Measurements from ENCODE around the gene MRPS26. TPM values are rescaled to one million over a fixed set of nuclear protein-coding genes. Genes with fewer than 3 reads are reported as not detected.
A peak's percentile ranks its signal among the peaks of the same experiment; 100 is the strongest.
"Not testable (repeated sequence)": the region's sequence is repeated elsewhere in the genome, so short reads cannot be mapped to it uniquely, and the experiment has no call there.

The MRPS26 gene
- total RNA-seq, 1 donor from 2014 or later = 80.7 TPM

DNA sequence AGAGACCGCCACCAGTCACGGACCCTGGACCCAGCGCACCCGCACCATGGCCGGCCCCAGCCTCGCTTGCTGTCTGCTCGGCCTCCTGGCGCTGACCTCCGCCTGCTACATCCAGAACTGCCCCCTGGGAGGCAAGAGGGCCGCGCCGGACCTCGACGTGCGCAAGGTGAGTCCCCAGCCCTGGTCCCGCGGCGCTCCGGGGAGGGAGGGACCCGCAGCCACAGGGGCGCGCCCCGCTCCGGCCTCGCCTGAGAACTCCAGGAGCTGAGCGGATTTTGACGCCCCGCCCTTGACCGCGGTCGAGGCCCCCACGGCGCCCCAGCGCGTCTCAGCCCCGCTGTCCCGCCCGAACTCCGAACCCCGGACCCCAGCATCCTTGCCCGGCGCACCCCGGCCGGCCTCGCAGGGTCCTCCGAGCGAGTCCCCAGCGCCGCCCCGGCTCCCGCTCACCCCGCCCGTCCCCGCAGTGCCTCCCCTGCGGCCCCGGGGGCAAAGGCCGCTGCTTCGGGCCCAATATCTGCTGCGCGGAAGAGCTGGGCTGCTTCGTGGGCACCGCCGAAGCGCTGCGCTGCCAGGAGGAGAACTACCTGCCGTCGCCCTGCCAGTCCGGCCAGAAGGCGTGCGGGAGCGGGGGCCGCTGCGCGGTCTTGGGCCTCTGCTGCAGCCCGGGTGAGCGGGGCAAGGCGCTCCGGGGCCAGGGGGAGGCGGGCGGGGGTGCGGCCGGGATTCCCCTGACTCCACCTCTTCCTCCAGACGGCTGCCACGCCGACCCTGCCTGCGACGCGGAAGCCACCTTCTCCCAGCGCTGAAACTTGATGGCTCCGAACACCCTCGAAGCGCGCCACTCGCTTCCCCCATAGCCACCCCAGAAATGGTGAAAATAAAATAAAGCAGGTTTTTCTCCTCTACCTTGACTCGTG, 26.0 kb downstream of the MRPS26 start, which contains the start of gene OXT:
Gene OXT, plus strand, starts transcription at position 11 of the 920 bp plus-strand sequence. Its CDS starts 36 bp downstream, at position 47.
- TF ChIP-seq, protein P1, sequence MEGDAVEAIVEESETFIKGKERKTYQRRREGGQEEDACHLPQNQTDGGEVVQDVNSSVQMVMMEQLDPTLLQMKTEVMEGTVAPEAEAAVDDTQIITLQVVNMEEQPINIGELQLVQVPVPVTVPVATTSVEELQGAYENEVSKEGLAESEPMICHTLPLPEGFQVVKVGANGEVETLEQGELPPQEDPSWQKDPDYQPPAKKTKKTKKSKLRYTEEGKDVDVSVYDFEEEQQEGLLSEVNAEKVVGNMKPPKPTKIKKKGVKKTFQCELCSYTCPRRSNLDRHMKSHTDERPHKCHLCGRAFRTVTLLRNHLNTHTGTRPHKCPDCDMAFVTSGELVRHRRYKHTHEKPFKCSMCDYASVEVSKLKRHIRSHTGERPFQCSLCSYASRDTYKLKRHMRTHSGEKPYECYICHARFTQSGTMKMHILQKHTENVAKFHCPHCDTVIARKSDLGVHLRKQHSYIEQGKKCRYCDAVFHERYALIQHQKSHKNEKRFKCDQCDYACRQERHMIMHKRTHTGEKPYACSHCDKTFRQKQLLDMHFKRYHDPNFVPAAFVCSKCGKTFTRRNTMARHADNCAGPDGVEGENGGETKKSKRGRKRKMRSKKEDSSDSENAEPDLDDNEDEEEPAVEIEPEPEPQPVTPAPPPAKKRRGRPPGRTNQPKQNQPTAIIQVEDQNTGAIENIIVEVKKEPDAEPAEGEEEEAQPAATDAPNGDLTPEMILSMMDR (conservative IDR thresholded peaks at IDR 0.05) = no peak
- no peaks in the 10 kb centered on the region for H3K36me3 Mint-ChIP-seq (ENCODE audit: low read depth)
- H3K4me3 Mint-ChIP-seq = peak within 1 kb of the TSS; percentile 34
- peaks cover 34% of the 10 kb centered on the region for H3K27me3 Mint-ChIP-seq (ENCODE audit: low read depth)
- no peaks in the 10 kb centered on the region for H3K9me3 Mint-ChIP-seq
- H3K27ac Mint-ChIP-seq (ENCODE audit: unreplicated experiment) = no peak within 1 kb of the TSS
- DNase-seq (ENCODE audit: low read depth, low spot score) = no peak
- H3K4me1 Mint-ChIP-seq = peaks cover 5% of the 10 kb centered on the region

DNA sequence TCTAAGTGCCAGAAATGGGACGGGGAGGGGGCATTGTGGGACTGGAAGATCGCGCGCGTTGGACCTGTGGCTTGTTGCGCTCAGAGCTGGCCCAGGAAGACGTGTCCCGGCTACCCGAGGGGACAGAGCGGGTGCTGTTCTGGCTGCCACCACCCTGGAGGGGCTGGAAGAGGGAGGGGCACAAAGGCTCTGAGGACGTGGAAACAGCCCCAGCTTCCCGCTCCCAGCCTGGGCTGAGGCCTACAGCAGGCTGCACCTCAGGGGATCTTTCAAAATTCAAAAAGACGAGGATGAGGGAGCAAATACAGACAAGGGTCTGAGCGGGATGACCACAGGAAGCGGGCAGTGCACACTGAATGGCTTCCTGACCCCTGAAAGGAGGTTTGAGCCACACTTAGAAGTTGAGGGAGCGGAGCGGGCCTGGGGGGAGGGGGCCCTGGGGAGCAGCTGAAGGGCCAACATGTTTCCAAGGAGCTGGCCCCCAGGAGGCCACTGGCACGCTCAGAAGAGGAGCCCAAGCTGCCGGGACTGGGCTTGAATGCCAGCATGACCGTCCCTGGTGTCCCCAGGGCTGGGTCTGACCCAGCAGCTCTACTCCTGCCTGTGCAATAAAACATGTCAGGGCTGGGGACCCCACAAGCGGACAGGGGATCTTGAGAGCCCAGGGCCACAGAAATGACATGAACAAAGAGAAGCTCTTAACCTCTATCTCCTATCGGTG, 26.8 kb downstream of the MRPS26 start:
- TF ChIP-seq, protein P1 (conservative IDR thresholded peaks at IDR 0.05) = no peak
- H3K27me3 Mint-ChIP-seq (ENCODE audit: low read depth) = peaks cover 37% of the 10 kb centered on the region
- H3K4me1 Mint-ChIP-seq = peaks cover 5% of the 10 kb centered on the region
- no peaks in the 10 kb centered on the region for H3K36me3 Mint-ChIP-seq (ENCODE audit: low read depth)
- no peak for DNase-seq (ENCODE audit: low read depth, low spot score)
- peak overlapping the region; percentile 34 for H3K4me3 Mint-ChIP-seq
- no peaks in the 10 kb centered on the region for H3K9me3 Mint-ChIP-seq
- no peak overlapping the region for H3K27ac Mint-ChIP-seq (ENCODE audit: unreplicated experiment)

DNA sequence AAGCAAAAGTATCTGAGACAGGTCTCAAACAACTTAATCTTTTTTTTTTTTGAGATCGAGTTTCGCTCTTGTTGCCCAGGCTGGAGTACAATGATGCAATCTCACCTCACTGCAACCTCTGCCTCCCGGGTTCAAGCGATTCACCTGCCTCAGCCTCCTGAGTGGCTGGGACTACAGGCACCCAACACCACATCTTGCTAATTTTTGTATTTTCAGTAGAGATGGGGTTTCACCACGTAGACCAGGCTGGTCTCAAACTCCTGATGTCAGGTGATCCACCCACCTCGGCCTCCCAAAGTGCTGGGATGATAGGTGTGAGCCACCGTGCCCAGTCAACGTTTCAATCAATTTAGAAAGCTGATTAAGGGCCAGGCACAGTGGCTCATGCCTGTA, 27.4 kb downstream of the MRPS26 start:
- not testable (repeated sequence) for H3K4me1 Mint-ChIP-seq; DNase-seq (ENCODE audit: low read depth, low spot score); H3K27ac Mint-ChIP-seq (ENCODE audit: unreplicated experiment); H3K4me3 Mint-ChIP-seq; H3K36me3 Mint-ChIP-seq (ENCODE audit: low read depth); H3K9me3 Mint-ChIP-seq
- H3K27me3 Mint-ChIP-seq (ENCODE audit: low read depth) = peaks cover 42% of the 10 kb centered on the region

GRCh38 chr20:3074812-3075211, 29.0 kb downstream of the MRPS26 start:
- DNase-seq (ENCODE audit: low read depth, low spot score) = no peak
- peaks cover 56% of the 10 kb centered on the region for H3K27me3 Mint-ChIP-seq (ENCODE audit: low read depth)
- H3K36me3 Mint-ChIP-seq (ENCODE audit: low read depth) = no peaks in the 10 kb centered on the region
- TF ChIP-seq, protein P1 (conservative IDR thresholded peaks at IDR 0.05) = no peak
- no peaks in the 10 kb centered on the region for H3K9me3 Mint-ChIP-seq
- peaks cover 5% of the 10 kb centered on the region for H3K4me1 Mint-ChIP-seq
- no peak overlapping the region for H3K27ac Mint-ChIP-seq (ENCODE audit: unreplicated experiment)
- H3K4me3 Mint-ChIP-seq = no peak overlapping the region

- peaks cover 61% of the 10 kb centered on the region for H3K27me3 Mint-ChIP-seq (ENCODE audit: low read depth)
- H3K4me3 Mint-ChIP-seq; H3K27ac Mint-ChIP-seq (ENCODE audit: unreplicated experiment); H3K36me3 Mint-ChIP-seq (ENCODE audit: low read depth); DNase-seq (ENCODE audit: low read depth, low spot score); H3K9me3 Mint-ChIP-seq; H3K4me1 Mint-ChIP-seq: not testable (repeated sequence)
Measured at GRCh38 chr20:3075315-3075714, 29.5 kb downstream of the MRPS26 start.

DNA sequence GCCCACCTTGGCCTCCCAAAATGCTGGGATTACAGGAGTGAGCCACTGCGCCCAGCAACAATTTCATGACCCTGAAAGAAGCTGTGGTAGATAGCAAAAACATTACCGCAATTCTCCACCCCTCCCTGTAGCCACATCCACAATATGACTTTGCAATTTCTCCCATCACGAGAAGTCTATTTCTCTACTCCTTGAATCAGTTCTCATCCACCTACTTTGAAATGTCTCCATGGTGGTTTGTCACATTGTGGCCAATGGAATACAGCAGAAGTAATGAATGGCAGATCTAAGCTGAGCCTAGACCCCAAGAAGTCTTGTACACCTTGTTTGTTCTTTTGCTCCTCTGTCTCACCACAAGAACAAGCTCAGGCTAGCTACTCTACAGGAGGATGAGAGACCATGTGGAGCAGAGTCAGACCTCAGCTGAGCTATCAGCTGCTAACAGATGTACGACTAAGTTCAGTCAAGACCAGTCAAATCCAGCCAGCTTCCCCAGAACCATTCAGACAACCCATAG, 31.8 kb downstream of the MRPS26 start:
- Mint-ChIP-seq H3K4me3 (no peak overlapping the region), H3K27me3 (ENCODE audit: low read depth) (peaks cover 63% of the 10 kb centered on the region), H3K36me3 (ENCODE audit: low read depth) (no peaks in the 10 kb centered on the region), H3K27ac (ENCODE audit: unreplicated experiment) (no peak overlapping the region), H3K4me1 (peaks cover under 1% of the 10 kb centered on the region), H3K9me3 (no peaks in the 10 kb centered on the region)
- TF ChIP-seq, protein P1 (conservative IDR thresholded peaks at IDR 0.05) = no peak
- no peak for DNase-seq (ENCODE audit: low read depth, low spot score)
